HCT116 (cell line): Measurements from ENCODE around the gene PFKFB3. TPM values are rescaled to one million over a fixed set of nuclear protein-coding genes. Genes with fewer than 3 reads are reported as not detected.

Source experiments
- ATAC-seq: fragments of 200-7000 bp; cut with Tn5 transposase; 2 replicates; pipeline ENCODE4 v1.9.1; 2020; ENCODE audit warnings: mild to moderate bottlenecking, moderate library complexity
- BruUV-seq: library from RNA; stranded (reverse); fragments of 400-500 nt; replicated peaks from 2 replicates; lab custom pipeline; 2021; lab: Mats Ljungman, UMichigan
- CTCF ChIA-PET: fragments of 300-600 bp; sonication (Branson Sonifier 250); formaldehyde crosslinking; loops from one replicate; lab custom pipeline; 2021; ENCODE audit warnings: antibody characterized with exemption; lab: Charles Lee
- POLR2A ChIA-PET: fragments of 300-600, 350-600 bp; sonication (Branson Sonifier 250); formaldehyde crosslinking; loops from one replicate; lab custom pipeline; 2021; ENCODE audit warnings: antibody characterized with exemption; lab: Charles Lee
- RAD21 ChIA-PET, 2 experiments: fragments of 300-600 bp; sonication (Branson Sonifier 250); formaldehyde crosslinking; loops; one replicate each; lab custom pipeline; 2023; ENCODE audit warnings: low total read pairs in 2 of 2; ENCODE audit not compliant: uncharacterized antibody in 2 of 2, unreplicated experiment in 2 of 2, low non-redundant PET in 1 of 2; lab: Charles Lee
- DNase-seq: peaks from one replicate; pipeline ENCODE4 v3.0.0-alpha.2; 2010; ENCODE audit warnings: low read depth, low spot score
- H2AFZ ChIP-seq: fragments of 200-600 bp; shearing (Covaris generic), sonication (generic); 2 replicates; pipeline ENCODE4 v1.6.1; 2017; ENCODE audit warnings: low read depth, mixed run types, mixed read lengths, antibody characterized with exemption, low read length; ENCODE audit not compliant: poor library complexity, severe bottlenecking
- H3K27ac ChIP-seq: 2 replicates; pipeline ENCODE4 v1.5.1; 2012; ENCODE audit warnings: low read depth, low read length
- H3K27me3 ChIP-seq: fragments of 200-600 bp; sonication (generic); 2 replicates; pipeline ENCODE4 v1.6.1; 2016; ENCODE audit warnings: mixed run types, low read length, mixed read lengths; ENCODE audit not compliant: insufficient read depth
- H3K36me3 ChIP-seq, 2 experiments: fragments of 200-500 bp in 1 of 2; fragments of 200-600 bp in 1 of 2; sonication (Bioruptor generic) in 1 of 2; sonication (generic) in 1 of 2; 2 replicates each; pipeline versions ENCODE4 v1.5.1 to v1.6.1; 2014 to 2016; ENCODE audit warnings: low read length in 2 of 2, inconsistent platforms in 1 of 2, mixed read lengths in 1 of 2, mixed run types in 1 of 2; ENCODE audit not compliant: insufficient read depth in 2 of 2, control insufficient read depth in 1 of 2
- H3K4me1 ChIP-seq, 2 experiments: fragments of 200-600 bp in 1 of 2; sonication (generic) in 1 of 2; 2 replicates each; pipeline versions ENCODE4 v1.5.1 to v1.6.1; 2012 to 2017; ENCODE audit warnings: low read length in 2 of 2, inconsistent platforms in 1 of 2, mild to moderate bottlenecking in 1 of 2, mixed read lengths in 1 of 2, mixed run types in 1 of 2, moderate library complexity in 1 of 2; ENCODE audit not compliant: insufficient read depth in 2 of 2, control insufficient read depth in 1 of 2
- H3K4me2 ChIP-seq: fragments of 200-600 bp; sonication (generic); 2 replicates; pipeline ENCODE4 v1.6.1; 2017; ENCODE audit warnings: mixed run types, low read length, mixed read lengths
- H3K4me3 ChIP-seq, 2 experiments: fragments of 200-600 bp in 1 of 2; sonication (generic) in 1 of 2; replicated peaks in 1 of 2; 2 replicates each; pipeline ENCODE4 v1.5.1; 2011 to 2016; ENCODE audit warnings: low read length in 2 of 2, control low read depth in 1 of 2, low read depth in 1 of 2, mild to moderate bottlenecking in 1 of 2, mixed read lengths in 1 of 2, mixed run types in 1 of 2
- H3K79me2 ChIP-seq: fragments of 200-600 bp; sonication (generic); 2 replicates; pipeline ENCODE4 v1.6.1; 2017; ENCODE audit warnings: mild to moderate bottlenecking, mixed run types, low read length, moderate library complexity, mixed read lengths; ENCODE audit not compliant: insufficient read depth
- H3K9ac ChIP-seq: fragments of 200-600 bp; sonication (generic); 2 replicates; pipeline ENCODE4 v1.6.1; 2016; ENCODE audit warnings: low read length, mixed read lengths
- H3K9me2 ChIP-seq: fragments of 200-600 bp; sonication (generic), shearing (Covaris generic); 2 replicates; pipeline ENCODE4 v1.6.1; 2017; ENCODE audit warnings: mixed run types, mild to moderate bottlenecking, moderate library complexity; ENCODE audit not compliant: insufficient read depth
- H3K9me3 ChIP-seq, 2 experiments: fragments of 200-500 bp in 1 of 2; fragments of 200-600 bp in 1 of 2; sonication (Bioruptor generic) in 1 of 2; sonication (generic) in 1 of 2; 2 replicates each; pipeline ENCODE4 v1.6.1; 2014 to 2017; ENCODE audit warnings: low read length in 2 of 2, mixed read lengths in 2 of 2, inconsistent platforms in 1 of 2, low read depth in 1 of 2, mild to moderate bottlenecking in 1 of 2, mixed run types in 1 of 2, moderate library complexity in 1 of 2; ENCODE audit not compliant: control insufficient read depth in 1 of 2, insufficient read depth in 1 of 2
- H4K20me1 ChIP-seq: fragments of 200-600 bp; sonication (generic), shearing (Covaris generic); 2 replicates; pipeline ENCODE4 v1.6.1; 2017; ENCODE audit warnings: mixed run types, mild to moderate bottlenecking, moderate library complexity; ENCODE audit not compliant: insufficient read depth
- CBX3 ChIP-seq: IDR thresholded peaks from 2 replicates; pipeline ENCODE4 v1.6.1; 2012; ENCODE audit warnings: low read depth
- CEBPB ChIP-seq: IDR thresholded peaks from 2 replicates; pipeline ENCODE4 v1.6.1; 2012; ENCODE audit warnings: low read depth
- EGR1 ChIP-seq: IDR thresholded peaks from 2 replicates; pipeline ENCODE4 v1.6.1; 2012; ENCODE audit warnings: low read depth
- ELF1 ChIP-seq: IDR thresholded peaks from 2 replicates; pipeline ENCODE4 v1.6.1; 2012; ENCODE audit warnings: low read depth, borderline replicate concordance
- EZH2 ChIP-seq: fragments of 200-600 bp; sonication (generic); IDR thresholded peaks from 2 replicates; pipeline ENCODE4 v1.6.1; 2017; ENCODE audit warnings: antibody characterized with exemption, mixed run types
- EZH2phosphoT487 ChIP-seq: fragments of 200-600 bp; IDR thresholded peaks from 2 replicates; pipeline ENCODE4 v1.6.1; 2018; ENCODE audit warnings: antibody characterized with exemption, borderline replicate concordance
- FOSL1 ChIP-seq: IDR thresholded peaks from 2 replicates; pipeline ENCODE4 v1.6.1; 2012; ENCODE audit warnings: low read depth
- JUND ChIP-seq: IDR thresholded peaks from 2 replicates; pipeline ENCODE4 v1.6.1; 2012
- POLR2A ChIP-seq: IDR thresholded peaks from 2 replicates; pipeline ENCODE4 v1.7.0; 2011; ENCODE audit warnings: borderline replicate concordance; ENCODE audit not compliant: insufficient read depth, insufficient read length; ENCODE audit errors: extremely low read depth
- RAD21 ChIP-seq: IDR thresholded peaks from 2 replicates; pipeline ENCODE4 v1.6.1; 2012; ENCODE audit warnings: low read depth, mild to moderate bottlenecking
- SIN3A ChIP-seq: IDR thresholded peaks from 2 replicates; pipeline ENCODE4 v1.6.1; 2012; ENCODE audit warnings: low read depth
- SP1 ChIP-seq: IDR thresholded peaks from 2 replicates; pipeline ENCODE4 v1.6.1; 2012; ENCODE audit warnings: low read depth
- TCF7L2 ChIP-seq: IDR thresholded peaks from 2 replicates; pipeline ENCODE4 v1.7.0; 2011; ENCODE audit warnings: borderline replicate concordance, inconsistent platforms; ENCODE audit not compliant: insufficient read depth, insufficient read length; ENCODE audit errors: extremely low read depth
- YY1 ChIP-seq: IDR thresholded peaks from 2 replicates; pipeline ENCODE4 v1.6.1; 2011; ENCODE audit warnings: low read length, low read depth, moderate library complexity, mild to moderate bottlenecking; ENCODE audit not compliant: insufficient replicate concordance; ENCODE audit errors: extremely low read depth
- ZFX ChIP-seq: fragments of 450-650 bp; IDR thresholded peaks from 2 replicates; pipeline ENCODE4 v1.6.1; 2017
- ZNF274 ChIP-seq: fragments of 200-500 bp; sonication (Bioruptor generic); IDR thresholded peaks from 2 replicates; pipeline ENCODE4 v1.6.1; 2014; ENCODE audit warnings: mild to moderate bottlenecking, low read depth, low read length, inconsistent platforms
- intact Hi-C: fragments of 100-400 bp; cut with micrococcal nuclease; formaldehyde crosslinking; loops from 2 replicates; pipeline ENCODE4 v1.10.0; 2022
- total RNA-seq: library from RNA; stranded (reverse); gene quantifications from one replicate; pipeline ENCODE4 v1.2.1, GENCODE V29; 2021; ENCODE audit not compliant: unreplicated experiment
- TF ChIP-seq, protein P1 (sequence below): IDR thresholded peaks from 2 replicates; pipeline ENCODE4 v1.6.1; 2012
- TF ChIP-seq, protein P2 (sequence below): IDR thresholded peaks from 2 replicates; pipeline ENCODE4 v1.6.1; 2012; ENCODE audit warnings: low read depth
- TF ChIP-seq, protein P3 (sequence below), 3 experiments: fragments of 200-600 bp in 1 of 3; sonication (generic) in 1 of 3; IDR thresholded peaks in 2 of 3; conservative IDR thresholded peaks in 1 of 3; 2 replicates each; pipeline ENCODE4 v1.5.1; 2012 to 2017; ENCODE audit warnings: low read depth in 2 of 3, low read length in 2 of 3, antibody characterized with exemption in 1 of 3, borderline replicate concordance in 1 of 3, control low read depth in 1 of 3, mild to moderate bottlenecking in 1 of 3, mixed read lengths in 1 of 3, mixed run types in 1 of 3, moderate library complexity in 1 of 3; ENCODE audit not compliant: insufficient read depth in 1 of 3

The PFKFB3 gene
- total RNA-seq, 1 experiment from 2014 or later: 50.8 TPM

DNA sequence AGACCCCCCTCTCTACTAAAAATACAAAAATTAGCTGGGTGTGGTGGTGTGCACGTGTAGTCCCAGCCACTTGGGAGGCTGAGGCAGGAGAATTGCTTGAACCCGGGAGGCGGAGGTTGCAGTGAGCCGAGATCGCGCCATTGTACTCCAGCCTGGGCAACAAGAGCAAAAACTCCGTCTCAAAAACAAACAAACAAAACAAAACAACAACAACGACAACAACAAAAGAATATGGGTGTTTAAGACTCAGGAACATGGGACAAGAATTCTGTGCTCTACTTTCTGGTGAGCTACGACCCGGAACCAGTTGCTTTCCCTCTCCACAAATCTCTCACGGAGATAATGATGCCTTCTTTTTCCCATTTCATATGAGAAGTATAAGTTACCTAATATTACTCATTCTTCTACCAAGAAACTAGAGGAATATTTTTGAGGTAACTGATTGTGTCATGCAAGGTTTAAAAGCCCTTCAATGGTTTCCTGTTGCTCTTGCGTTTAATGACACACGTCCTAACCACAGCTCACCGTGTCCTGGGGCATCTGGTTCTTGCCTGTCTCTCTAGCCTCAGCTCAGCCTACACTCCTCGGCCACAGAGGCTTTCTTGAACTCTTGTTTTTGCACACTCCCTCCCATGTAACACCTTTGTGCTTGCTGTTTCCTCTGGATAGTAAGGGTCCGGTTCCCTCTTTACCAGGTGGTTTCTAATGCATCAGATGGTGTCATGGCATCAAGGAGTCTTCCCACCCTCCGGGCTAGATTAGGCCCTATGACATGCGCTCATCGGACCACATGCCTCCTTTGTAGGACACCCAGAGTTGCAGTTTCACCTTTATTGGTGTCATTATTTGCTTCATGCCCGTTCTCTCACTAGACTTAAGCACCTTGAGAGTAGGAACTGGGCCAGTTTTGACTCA is 67.5 kb downstream of the PFKFB3 start (continued):
- TF ChIP-seq RAD21 (no peak), YY1 (no peak), SIN3A (no peak)
- TF ChIP-seq, all 23 proteins: peak for 0

DNA sequence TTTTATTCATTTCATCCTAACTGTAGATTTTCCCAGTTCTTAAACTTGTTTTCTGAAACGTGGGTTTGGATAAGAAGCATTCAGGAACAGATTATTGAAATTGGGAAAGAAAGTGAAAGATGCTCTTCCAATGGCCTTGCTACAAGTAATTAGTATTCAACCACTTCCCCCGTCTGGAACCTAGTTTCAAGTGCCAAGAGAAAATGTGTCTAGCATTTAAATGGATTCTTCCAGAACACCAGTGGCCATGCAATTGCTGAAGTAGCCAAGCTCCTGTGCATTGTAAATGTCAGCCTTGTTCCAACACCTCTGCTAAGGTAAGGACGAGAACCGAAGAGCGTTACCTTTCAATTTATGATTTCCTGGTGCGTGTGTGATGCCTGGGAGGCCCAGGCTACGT is 68.2 kb downstream of the PFKFB3 start:
- no peaks in the 10 kb centered on the region for H3K27me3 ChIP-seq
- CTCF ChIA-PET: no interaction called here
- no peak overlapping the region for H3K4me2 ChIP-seq
- H2AFZ ChIP-seq: no peak overlapping the region
- peaks cover 10 to 16% of the 10 kb centered on the region in 2 experiments for H3K4me1 ChIP-seq
- no TSS peak for BruUV-seq
- no peak overlapping the region for H3K9ac ChIP-seq
- intact Hi-C loops: no loop called here
- H3K36me3 ChIP-seq: no peaks in the 10 kb centered on the region
- no peaks in the 10 kb centered on the region for H3K9me3 ChIP-seq
- H3K27ac ChIP-seq: no peak overlapping the region
- H3K79me2 ChIP-seq: no peaks in the 10 kb centered on the region
- RAD21 ChIA-PET: no interaction called here
- no peaks in the 10 kb centered on the region for H3K9me2 ChIP-seq
- H3K4me3 ChIP-seq: no peak overlapping the region
- POLR2A ChIA-PET: no interaction called here
- no peaks in the 10 kb centered on the region for H4K20me1 ChIP-seq
- ATAC-seq (no peak), DNase-seq (no peak)
- TF ChIP-seq YY1 (no peak), JUND (no peak), EGR1 (no peak), EZH2 (no peak), RAD21 (no peak), FOSL1 (no peak), EZH2phosphoT487 (no peak), ZNF274 (no peak), ELF1 (no peak), TCF7L2 (no peak), POLR2A (no peak), CBX3 (no peak), SIN3A (no peak), CEBPB (no peak), ZFX (no peak), SP1 (no peak)
- TF ChIP-seq, protein P1, sequence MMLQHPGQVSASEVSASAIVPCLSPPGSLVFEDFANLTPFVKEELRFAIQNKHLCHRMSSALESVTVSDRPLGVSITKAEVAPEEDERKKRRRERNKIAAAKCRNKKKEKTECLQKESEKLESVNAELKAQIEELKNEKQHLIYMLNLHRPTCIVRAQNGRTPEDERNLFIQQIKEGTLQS: no peak
- TF ChIP-seq, protein P2, sequence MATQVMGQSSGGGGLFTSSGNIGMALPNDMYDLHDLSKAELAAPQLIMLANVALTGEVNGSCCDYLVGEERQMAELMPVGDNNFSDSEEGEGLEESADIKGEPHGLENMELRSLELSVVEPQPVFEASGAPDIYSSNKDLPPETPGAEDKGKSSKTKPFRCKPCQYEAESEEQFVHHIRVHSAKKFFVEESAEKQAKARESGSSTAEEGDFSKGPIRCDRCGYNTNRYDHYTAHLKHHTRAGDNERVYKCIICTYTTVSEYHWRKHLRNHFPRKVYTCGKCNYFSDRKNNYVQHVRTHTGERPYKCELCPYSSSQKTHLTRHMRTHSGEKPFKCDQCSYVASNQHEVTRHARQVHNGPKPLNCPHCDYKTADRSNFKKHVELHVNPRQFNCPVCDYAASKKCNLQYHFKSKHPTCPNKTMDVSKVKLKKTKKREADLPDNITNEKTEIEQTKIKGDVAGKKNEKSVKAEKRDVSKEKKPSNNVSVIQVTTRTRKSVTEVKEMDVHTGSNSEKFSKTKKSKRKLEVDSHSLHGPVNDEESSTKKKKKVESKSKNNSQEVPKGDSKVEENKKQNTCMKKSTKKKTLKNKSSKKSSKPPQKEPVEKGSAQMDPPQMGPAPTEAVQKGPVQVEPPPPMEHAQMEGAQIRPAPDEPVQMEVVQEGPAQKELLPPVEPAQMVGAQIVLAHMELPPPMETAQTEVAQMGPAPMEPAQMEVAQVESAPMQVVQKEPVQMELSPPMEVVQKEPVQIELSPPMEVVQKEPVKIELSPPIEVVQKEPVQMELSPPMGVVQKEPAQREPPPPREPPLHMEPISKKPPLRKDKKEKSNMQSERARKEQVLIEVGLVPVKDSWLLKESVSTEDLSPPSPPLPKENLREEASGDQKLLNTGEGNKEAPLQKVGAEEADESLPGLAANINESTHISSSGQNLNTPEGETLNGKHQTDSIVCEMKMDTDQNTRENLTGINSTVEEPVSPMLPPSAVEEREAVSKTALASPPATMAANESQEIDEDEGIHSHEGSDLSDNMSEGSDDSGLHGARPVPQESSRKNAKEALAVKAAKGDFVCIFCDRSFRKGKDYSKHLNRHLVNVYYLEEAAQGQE: no peak
- TF ChIP-seq, protein P3, sequence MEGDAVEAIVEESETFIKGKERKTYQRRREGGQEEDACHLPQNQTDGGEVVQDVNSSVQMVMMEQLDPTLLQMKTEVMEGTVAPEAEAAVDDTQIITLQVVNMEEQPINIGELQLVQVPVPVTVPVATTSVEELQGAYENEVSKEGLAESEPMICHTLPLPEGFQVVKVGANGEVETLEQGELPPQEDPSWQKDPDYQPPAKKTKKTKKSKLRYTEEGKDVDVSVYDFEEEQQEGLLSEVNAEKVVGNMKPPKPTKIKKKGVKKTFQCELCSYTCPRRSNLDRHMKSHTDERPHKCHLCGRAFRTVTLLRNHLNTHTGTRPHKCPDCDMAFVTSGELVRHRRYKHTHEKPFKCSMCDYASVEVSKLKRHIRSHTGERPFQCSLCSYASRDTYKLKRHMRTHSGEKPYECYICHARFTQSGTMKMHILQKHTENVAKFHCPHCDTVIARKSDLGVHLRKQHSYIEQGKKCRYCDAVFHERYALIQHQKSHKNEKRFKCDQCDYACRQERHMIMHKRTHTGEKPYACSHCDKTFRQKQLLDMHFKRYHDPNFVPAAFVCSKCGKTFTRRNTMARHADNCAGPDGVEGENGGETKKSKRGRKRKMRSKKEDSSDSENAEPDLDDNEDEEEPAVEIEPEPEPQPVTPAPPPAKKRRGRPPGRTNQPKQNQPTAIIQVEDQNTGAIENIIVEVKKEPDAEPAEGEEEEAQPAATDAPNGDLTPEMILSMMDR (IDR thresholded peaks at IDR 0.05 in 2 of 3, conservative IDR thresholded peaks at IDR 0.05 in 1 of 3; ENCODE audit: borderline replicate concordance in 1 of 3, insufficient read depth in 1 of 3, low read depth in 2 of 3, low read length in 2 of 3): no peak
